Measurements from ENCODE around the gene NR2F6.

The NR2F6 gene

DNA sequence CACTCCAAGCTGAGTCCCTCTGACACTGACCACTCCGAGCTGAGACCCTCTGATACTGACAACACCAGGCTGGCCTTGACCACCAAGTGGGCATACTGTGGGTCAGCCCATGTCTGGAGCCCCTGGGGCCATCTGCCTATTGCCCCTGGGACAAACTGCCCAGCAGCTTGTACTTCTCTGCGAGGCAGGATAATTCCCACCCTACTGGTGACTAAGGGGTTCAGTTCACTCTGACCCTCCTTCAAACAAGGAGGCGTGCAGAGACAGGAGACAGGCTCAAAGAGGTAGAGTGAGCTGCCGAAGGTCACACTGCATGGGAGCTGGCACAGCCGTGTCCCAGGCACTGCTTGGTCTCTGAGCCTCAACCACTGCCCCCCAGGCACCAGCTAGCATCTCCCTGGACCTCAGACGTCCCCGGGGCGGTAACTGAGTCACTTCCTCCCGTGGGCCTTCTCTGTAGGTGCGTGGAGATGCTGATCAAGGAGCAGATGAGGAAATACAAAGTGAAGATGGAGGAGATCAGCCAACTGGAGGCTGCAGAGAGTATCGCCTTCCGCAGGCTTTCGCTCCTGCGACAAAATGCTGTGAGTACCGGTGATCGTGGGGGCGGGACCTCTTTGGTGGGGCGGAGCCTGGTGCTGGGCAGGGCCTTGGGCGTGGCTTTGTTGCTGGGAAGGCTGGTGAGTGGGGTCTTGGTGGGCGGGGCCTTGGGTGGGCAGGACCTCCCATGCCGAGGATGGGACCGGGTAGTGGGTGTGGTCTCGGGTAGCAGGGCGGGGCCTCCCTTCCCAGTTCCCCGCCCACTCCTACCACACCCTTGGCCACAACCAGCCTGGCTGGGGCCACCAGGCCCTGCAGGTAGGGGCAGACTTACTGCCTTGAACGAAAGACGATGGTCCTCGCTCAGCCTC lies 36.3 kb downstream of the NR2F6 start (continued):
- no peak for TF ChIP-seq SCRT1 (tag by site-specific recombination; IDR thresholded peaks at IDR 0.05; ENCODE audit: borderline replicate concordance)
- TF ChIP-seq ZFP69B (tag by site-specific recombination; IDR thresholded peaks at IDR 0.05): no peak
- TF ChIP-seq IKZF3 (tag by site-specific recombination; IDR thresholded peaks at IDR 0.05): no peak
- TF ChIP-seq, protein P1, sequence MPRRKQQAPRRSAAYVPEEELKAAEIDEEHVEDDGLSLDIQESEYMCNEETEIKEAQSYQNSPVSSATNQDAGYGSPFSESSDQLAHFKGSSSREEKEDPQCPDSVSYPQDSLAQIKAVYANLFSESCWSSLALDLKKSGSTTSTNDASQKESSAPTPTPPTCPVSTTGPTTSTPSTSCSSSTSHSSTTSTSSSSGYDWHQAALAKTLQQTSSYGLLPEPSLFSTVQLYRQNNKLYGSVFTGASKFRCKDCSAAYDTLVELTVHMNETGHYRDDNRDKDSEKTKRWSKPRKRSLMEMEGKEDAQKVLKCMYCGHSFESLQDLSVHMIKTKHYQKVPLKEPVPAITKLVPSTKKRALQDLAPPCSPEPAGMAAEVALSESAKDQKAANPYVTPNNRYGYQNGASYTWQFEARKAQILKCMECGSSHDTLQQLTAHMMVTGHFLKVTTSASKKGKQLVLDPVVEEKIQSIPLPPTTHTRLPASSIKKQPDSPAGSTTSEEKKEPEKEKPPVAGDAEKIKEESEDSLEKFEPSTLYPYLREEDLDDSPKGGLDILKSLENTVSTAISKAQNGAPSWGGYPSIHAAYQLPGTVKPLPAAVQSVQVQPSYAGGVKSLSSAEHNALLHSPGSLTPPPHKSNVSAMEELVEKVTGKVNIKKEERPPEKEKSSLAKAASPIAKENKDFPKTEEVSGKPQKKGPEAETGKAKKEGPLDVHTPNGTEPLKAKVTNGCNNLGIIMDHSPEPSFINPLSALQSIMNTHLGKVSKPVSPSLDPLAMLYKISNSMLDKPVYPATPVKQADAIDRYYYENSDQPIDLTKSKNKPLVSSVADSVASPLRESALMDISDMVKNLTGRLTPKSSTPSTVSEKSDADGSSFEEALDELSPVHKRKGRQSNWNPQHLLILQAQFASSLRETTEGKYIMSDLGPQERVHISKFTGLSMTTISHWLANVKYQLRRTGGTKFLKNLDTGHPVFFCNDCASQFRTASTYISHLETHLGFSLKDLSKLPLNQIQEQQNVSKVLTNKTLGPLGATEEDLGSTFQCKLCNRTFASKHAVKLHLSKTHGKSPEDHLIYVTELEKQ (tag by site-specific recombination; IDR thresholded peaks at IDR 0.05; ENCODE audit: borderline replicate concordance): no peak
- 0 out of 2 replicates have a peak, but pooled peaks have one; percentile 8 for TF ChIP-seq GLIS1 (tag by site-specific recombination; IDR thresholded peaks at IDR 0.05)
- no peak for TF ChIP-seq ZNF677 (tag by site-specific recombination; IDR thresholded peaks at IDR 0.05)
- no peak for TF ChIP-seq ZNF510 (tag by site-specific recombination; IDR thresholded peaks at IDR 0.05; ENCODE audit: insufficient replicate concordance)
- no peak for TF ChIP-seq ZNF350 (tag by site-specific recombination; IDR thresholded peaks at IDR 0.05)
- TF ChIP-seq, protein P2, sequence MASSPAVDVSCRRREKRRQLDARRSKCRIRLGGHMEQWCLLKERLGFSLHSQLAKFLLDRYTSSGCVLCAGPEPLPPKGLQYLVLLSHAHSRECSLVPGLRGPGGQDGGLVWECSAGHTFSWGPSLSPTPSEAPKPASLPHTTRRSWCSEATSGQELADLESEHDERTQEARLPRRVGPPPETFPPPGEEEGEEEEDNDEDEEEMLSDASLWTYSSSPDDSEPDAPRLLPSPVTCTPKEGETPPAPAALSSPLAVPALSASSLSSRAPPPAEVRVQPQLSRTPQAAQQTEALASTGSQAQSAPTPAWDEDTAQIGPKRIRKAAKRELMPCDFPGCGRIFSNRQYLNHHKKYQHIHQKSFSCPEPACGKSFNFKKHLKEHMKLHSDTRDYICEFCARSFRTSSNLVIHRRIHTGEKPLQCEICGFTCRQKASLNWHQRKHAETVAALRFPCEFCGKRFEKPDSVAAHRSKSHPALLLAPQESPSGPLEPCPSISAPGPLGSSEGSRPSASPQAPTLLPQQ (tag by site-specific recombination; IDR thresholded peaks at IDR 0.05): no peak
- TF ChIP-seq, protein P3, sequence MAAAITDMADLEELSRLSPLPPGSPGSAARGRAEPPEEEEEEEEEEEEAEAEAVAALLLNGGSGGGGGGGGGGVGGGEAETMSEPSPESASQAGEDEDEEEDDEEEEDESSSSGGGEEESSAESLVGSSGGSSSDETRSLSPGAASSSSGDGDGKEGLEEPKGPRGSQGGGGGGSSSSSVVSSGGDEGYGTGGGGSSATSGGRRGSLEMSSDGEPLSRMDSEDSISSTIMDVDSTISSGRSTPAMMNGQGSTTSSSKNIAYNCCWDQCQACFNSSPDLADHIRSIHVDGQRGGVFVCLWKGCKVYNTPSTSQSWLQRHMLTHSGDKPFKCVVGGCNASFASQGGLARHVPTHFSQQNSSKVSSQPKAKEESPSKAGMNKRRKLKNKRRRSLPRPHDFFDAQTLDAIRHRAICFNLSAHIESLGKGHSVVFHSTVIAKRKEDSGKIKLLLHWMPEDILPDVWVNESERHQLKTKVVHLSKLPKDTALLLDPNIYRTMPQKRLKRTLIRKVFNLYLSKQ (tag by site-specific recombination; IDR thresholded peaks at IDR 0.05; ENCODE audit: borderline replicate concordance): no peak
- no peak for TF ChIP-seq ZNF830 (tag by site-specific recombination; IDR thresholded peaks at IDR 0.05; ENCODE audit: low read depth)
- TF ChIP-seq FEZF1 (tag by site-specific recombination; IDR thresholded peaks at IDR 0.05): no peak
- TF ChIP-seq, protein P4, sequence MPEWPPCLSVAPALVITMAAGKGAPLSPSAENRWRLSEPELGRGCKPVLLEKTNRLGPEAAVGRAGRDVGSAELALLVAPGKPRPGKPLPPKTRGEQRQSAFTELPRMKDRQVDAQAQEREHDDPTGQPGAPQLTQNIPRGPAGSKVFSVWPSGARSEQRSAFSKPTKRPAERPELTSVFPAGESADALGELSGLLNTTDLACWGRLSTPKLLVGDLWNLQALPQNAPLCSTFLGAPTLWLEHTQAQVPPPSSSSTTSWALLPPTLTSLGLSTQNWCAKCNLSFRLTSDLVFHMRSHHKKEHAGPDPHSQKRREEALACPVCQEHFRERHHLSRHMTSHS (tag by site-specific recombination; IDR thresholded peaks at IDR 0.05): no peak
- TF ChIP-seq BCL11A (tag by site-specific recombination; IDR thresholded peaks at IDR 0.05; ENCODE audit: low read depth): no peak
- TF ChIP-seq OVOL3 (tag by site-specific recombination; IDR thresholded peaks at IDR 0.05): no peak
- TF ChIP-seq ZFHX2 (tag by site-specific recombination; conservative IDR thresholded peaks at IDR 0.05): peak; percentile 73
- TF ChIP-seq ZNF785 (tag by site-specific recombination; IDR thresholded peaks at IDR 0.05): no peak
- TF ChIP-seq ZNF514 (tag by site-specific recombination; IDR thresholded peaks at IDR 0.05): no peak
- TF ChIP-seq ZNF311 (tag by site-specific recombination; IDR thresholded peaks at IDR 0.05; ENCODE audit: borderline replicate concordance): no peak
- no peak for TF ChIP-seq ZNF121 (tag by site-specific recombination; IDR thresholded peaks at IDR 0.05)
- TF ChIP-seq ZNF37A (tag by site-specific recombination; IDR thresholded peaks at IDR 0.05): no peak
- TF ChIP-seq HOXC10 (CRISPR knock-in tag; IDR thresholded peaks at IDR 0.05): no peak
- no peak for TF ChIP-seq ZNF175 (tag by site-specific recombination; IDR thresholded peaks at IDR 0.05)
- no peak for TF ChIP-seq ZNF837 (tag by site-specific recombination; IDR thresholded peaks at IDR 0.05)
- TF ChIP-seq ZNF214 (tag by site-specific recombination; IDR thresholded peaks at IDR 0.05; ENCODE audit: borderline replicate concordance): no peak
- TF ChIP-seq ZSCAN23 (tag by site-specific recombination; IDR thresholded peaks at IDR 0.05): no peak
- TF ChIP-seq, protein P5, sequence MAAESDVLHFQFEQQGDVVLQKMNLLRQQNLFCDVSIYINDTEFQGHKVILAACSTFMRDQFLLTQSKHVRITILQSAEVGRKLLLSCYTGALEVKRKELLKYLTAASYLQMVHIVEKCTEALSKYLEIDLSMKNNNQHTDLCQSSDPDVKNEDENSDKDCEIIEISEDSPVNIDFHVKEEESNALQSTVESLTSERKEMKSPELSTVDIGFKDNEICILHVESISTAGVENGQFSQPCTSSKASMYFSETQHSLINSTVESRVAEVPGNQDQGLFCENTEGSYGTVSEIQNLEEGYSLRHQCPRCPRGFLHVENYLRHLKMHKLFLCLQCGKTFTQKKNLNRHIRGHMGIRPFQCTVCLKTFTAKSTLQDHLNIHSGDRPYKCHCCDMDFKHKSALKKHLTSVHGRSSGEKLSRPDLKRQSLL (tag by site-specific recombination; IDR thresholded peaks at IDR 0.05): no peak
- no peak for TF ChIP-seq RBAK (tag by site-specific recombination; IDR thresholded peaks at IDR 0.05)
- TF ChIP-seq SP7 (tag by site-specific recombination; IDR thresholded peaks at IDR 0.05): no peak
- TF ChIP-seq ZNF366 (tag by site-specific recombination; conservative IDR thresholded peaks at IDR 0.05): no peak
- no peak for TF ChIP-seq ZNF544 (tag by site-specific recombination; IDR thresholded peaks at IDR 0.05)
- TF ChIP-seq MYNN (tag by site-specific recombination; IDR thresholded peaks at IDR 0.05; ENCODE audit: borderline replicate concordance): no peak
- TF ChIP-seq GLI2 (tag by site-specific recombination; IDR thresholded peaks at IDR 0.05; ENCODE audit: borderline replicate concordance, low read depth): no peak

Data from HEK293 (cell line).